ENCODE results near the gene EXT2.

DNA sequence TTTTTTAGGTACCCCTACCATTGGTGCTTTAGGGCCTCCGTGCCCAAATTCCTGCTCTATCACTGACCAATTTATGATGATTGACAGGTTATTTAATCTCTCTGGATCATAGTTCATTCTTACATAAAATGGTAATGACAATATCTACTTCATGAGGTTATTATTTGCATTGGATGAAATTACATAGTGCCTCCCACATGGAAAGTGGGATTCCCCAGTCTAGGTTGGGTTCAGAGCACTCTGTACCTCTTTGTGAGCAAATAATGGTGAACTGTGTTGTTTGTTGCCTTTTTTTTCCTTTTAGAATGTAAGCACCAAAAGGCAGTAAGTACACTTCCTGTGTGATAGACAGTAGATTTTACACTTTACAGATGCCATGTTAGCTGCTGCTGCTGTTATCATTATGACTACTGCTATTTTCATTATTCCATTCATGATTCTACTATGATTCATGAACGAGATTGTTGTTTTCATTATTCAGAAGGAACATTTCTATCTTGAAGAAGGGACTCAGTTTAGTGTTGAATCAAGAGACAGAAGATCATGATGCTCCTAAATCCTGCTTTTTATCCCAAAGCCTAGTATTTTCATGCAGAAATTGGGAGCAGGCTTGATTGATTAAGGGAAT is 113.6 kb downstream of the EXT2 start:
- TF ChIP-seq, protein P1, sequence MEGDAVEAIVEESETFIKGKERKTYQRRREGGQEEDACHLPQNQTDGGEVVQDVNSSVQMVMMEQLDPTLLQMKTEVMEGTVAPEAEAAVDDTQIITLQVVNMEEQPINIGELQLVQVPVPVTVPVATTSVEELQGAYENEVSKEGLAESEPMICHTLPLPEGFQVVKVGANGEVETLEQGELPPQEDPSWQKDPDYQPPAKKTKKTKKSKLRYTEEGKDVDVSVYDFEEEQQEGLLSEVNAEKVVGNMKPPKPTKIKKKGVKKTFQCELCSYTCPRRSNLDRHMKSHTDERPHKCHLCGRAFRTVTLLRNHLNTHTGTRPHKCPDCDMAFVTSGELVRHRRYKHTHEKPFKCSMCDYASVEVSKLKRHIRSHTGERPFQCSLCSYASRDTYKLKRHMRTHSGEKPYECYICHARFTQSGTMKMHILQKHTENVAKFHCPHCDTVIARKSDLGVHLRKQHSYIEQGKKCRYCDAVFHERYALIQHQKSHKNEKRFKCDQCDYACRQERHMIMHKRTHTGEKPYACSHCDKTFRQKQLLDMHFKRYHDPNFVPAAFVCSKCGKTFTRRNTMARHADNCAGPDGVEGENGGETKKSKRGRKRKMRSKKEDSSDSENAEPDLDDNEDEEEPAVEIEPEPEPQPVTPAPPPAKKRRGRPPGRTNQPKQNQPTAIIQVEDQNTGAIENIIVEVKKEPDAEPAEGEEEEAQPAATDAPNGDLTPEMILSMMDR (conservative IDR thresholded peaks at IDR 0.05; ENCODE audit: low read length): no peak
- TF ChIP-seq EZH2phosphoT487 (IDR thresholded peaks at IDR 0.05; ENCODE audit: borderline replicate concordance): no peak

Measured in Loucy (cell line).